Measurements from ENCODE around the gene ST8SIA5. TPM values are rescaled to one million over a fixed set of nuclear protein-coding genes. Genes with fewer than 3 reads are reported as not detected.

The ST8SIA5 gene
- polyA plus RNA-seq, 2 donors, result 0.02 to 0.06 TPM

DNA sequence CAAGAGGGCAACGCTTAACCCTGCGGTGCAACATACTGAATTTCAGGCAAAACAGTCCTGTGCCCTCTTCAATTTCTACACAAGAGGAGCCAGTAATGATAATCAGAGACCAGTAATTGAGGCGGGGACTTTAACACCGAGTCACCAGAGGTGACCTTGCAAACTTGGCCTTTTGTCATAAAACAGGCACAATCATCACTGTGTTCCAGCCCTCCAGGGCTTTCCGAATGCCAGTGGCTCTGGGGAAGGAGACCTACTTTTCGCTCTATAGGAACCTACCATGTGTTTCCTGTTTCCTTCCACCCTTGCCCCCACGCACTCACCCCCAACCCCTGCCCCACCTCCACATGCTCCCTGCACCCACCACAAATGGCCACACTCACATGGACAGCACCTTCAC is 52.7 kb downstream of the ST8SIA5 start:
- Histone ChIP-seq H3K4me3 (ENCODE audit: low read depth in 1 of 2, low read length in 2 of 2) (no peak overlapping the region), H3K27me3 (ENCODE audit: control insufficient read depth in 1 of 2, insufficient read depth in 2 of 2, low read length in 2 of 2) (no peaks in the 10 kb centered on the region), H3K27ac (ENCODE audit: low read depth in 2 of 2, low read length in 1 of 2) (no peak overlapping the region), H3K9me3 (ENCODE audit: control insufficient read depth in 2 of 2, insufficient read depth in 1 of 2, low read depth in 1 of 2, low read length in 1 of 2) (no peaks in the 10 kb centered on the region), H3K36me3 (ENCODE audit: control insufficient read depth in 2 of 2, insufficient read depth in 2 of 2, low read length in 1 of 2) (no peaks in the 10 kb centered on the region), H3K4me1 (ENCODE audit: control insufficient read depth in 2 of 2, insufficient read depth in 2 of 2, low read length in 1 of 2) (no peaks in the 10 kb centered on the region)
- WGBS, 2 donors, result 74 to 76% methylated on average over 7 of the region's 7 CpGs

- no peaks in the 10 kb centered on the region for H3K36me3 ChIP-seq (ENCODE audit: control insufficient read depth in 2 of 2, insufficient read depth in 2 of 2, low read length in 1 of 2)
- no peak overlapping the region for H3K4me3 ChIP-seq (ENCODE audit: low read depth in 1 of 2, low read length in 2 of 2)
- H3K27ac ChIP-seq (ENCODE audit: low read depth in 2 of 2, low read length in 1 of 2), result no peak overlapping the region
- no peaks in the 10 kb centered on the region for H3K9me3 ChIP-seq (ENCODE audit: control insufficient read depth in 2 of 2, insufficient read depth in 1 of 2, low read depth in 1 of 2, low read length in 1 of 2)
- H3K27me3 ChIP-seq (ENCODE audit: control insufficient read depth in 1 of 2, insufficient read depth in 2 of 2, low read length in 2 of 2), result no peaks in the 10 kb centered on the region
- no peaks in the 10 kb centered on the region for H3K4me1 ChIP-seq (ENCODE audit: control insufficient read depth in 2 of 2, insufficient read depth in 2 of 2, low read length in 1 of 2)
- WGBS, 2 donors, result 87 to 88% methylated on average over 6 of the region's 6 CpGs
Observed at GRCh38 chr18:46702471-46702870, 54.4 kb downstream of the ST8SIA5 start.

GRCh38 chr18:46700066-46700824 is 56.6 kb downstream of the ST8SIA5 start:
- Histone ChIP-seq H3K36me3 (ENCODE audit: control insufficient read depth in 2 of 2, insufficient read depth in 2 of 2, low read length in 1 of 2) (no peaks in the 10 kb centered on the region), H3K4me3 (ENCODE audit: low read depth in 1 of 2, low read length in 2 of 2) (no peak overlapping the region), H3K27me3 (ENCODE audit: control insufficient read depth in 1 of 2, insufficient read depth in 2 of 2, low read length in 2 of 2) (no peaks in the 10 kb centered on the region), H3K27ac (ENCODE audit: low read depth in 2 of 2, low read length in 1 of 2) (no peak overlapping the region), H3K9me3 (ENCODE audit: control insufficient read depth in 2 of 2, insufficient read depth in 1 of 2, low read depth in 1 of 2, low read length in 1 of 2) (no peaks in the 10 kb centered on the region), H3K4me1 (ENCODE audit: control insufficient read depth in 2 of 2, insufficient read depth in 2 of 2, low read length in 1 of 2) (no peaks in the 10 kb centered on the region)
- 66 to 67% methylated on average over 5 of the region's 5 CpGs for WGBS, 2 donors

- no peak overlapping the region for H3K27ac ChIP-seq (ENCODE audit: low read depth in 2 of 2, low read length in 1 of 2)
- no peaks in the 10 kb centered on the region for H3K9me3 ChIP-seq (ENCODE audit: control insufficient read depth in 2 of 2, insufficient read depth in 1 of 2, low read depth in 1 of 2, low read length in 1 of 2)
- H3K4me1 ChIP-seq (ENCODE audit: control insufficient read depth in 2 of 2, insufficient read depth in 2 of 2, low read length in 1 of 2), result no peaks in the 10 kb centered on the region
- no peak overlapping the region for H3K4me3 ChIP-seq (ENCODE audit: low read depth in 1 of 2, low read length in 2 of 2)
- H3K27me3 ChIP-seq (ENCODE audit: control insufficient read depth in 1 of 2, insufficient read depth in 2 of 2, low read length in 2 of 2), result no peaks in the 10 kb centered on the region
- no peaks in the 10 kb centered on the region for H3K36me3 ChIP-seq (ENCODE audit: control insufficient read depth in 2 of 2, insufficient read depth in 2 of 2, low read length in 1 of 2)
Observed at GRCh38 chr18:46696702-46697101, 60.2 kb downstream of the ST8SIA5 start.

- Histone ChIP-seq H3K4me1 (ENCODE audit: control insufficient read depth in 2 of 2, insufficient read depth in 2 of 2, low read length in 1 of 2) (no peaks in the 10 kb centered on the region), H3K27me3 (ENCODE audit: control insufficient read depth in 1 of 2, insufficient read depth in 2 of 2, low read length in 2 of 2) (no peaks in the 10 kb centered on the region), H3K36me3 (ENCODE audit: control insufficient read depth in 2 of 2, insufficient read depth in 2 of 2, low read length in 1 of 2) (no peaks in the 10 kb centered on the region), H3K27ac (ENCODE audit: low read depth in 2 of 2, low read length in 1 of 2) (no peak overlapping the region), H3K4me3 (ENCODE audit: low read depth in 1 of 2, low read length in 2 of 2) (no peak overlapping the region), H3K9me3 (ENCODE audit: control insufficient read depth in 2 of 2, insufficient read depth in 1 of 2, low read depth in 1 of 2, low read length in 1 of 2) (no peaks in the 10 kb centered on the region)
- 58 to 76% methylated on average over 3 of the region's 3 CpGs for WGBS, 2 donors
Observed at GRCh38 chr18:46696268-46696667, 60.6 kb downstream of the ST8SIA5 start.

- no peaks in the 10 kb centered on the region for H3K9me3 ChIP-seq (ENCODE audit: control insufficient read depth in 2 of 2, insufficient read depth in 1 of 2, low read depth in 1 of 2, low read length in 1 of 2)
- no peaks in the 10 kb centered on the region for H3K36me3 ChIP-seq (ENCODE audit: control insufficient read depth in 2 of 2, insufficient read depth in 2 of 2, low read length in 1 of 2)
- H3K27ac ChIP-seq (ENCODE audit: low read depth in 2 of 2, low read length in 1 of 2), result no peak overlapping the region
- WGBS, 2 donors, result 78 to 80% methylated on average over 2 of the region's 2 CpGs
- H3K4me3 ChIP-seq (ENCODE audit: low read depth in 1 of 2, low read length in 2 of 2), result no peak overlapping the region
- H3K27me3 ChIP-seq (ENCODE audit: control insufficient read depth in 1 of 2, insufficient read depth in 2 of 2, low read length in 2 of 2), result no peaks in the 10 kb centered on the region
- H3K4me1 ChIP-seq (ENCODE audit: control insufficient read depth in 2 of 2, insufficient read depth in 2 of 2, low read length in 1 of 2), result no peaks in the 10 kb centered on the region
Observed at GRCh38 chr18:46693996-46694395, 62.9 kb downstream of the ST8SIA5 start.

DNA sequence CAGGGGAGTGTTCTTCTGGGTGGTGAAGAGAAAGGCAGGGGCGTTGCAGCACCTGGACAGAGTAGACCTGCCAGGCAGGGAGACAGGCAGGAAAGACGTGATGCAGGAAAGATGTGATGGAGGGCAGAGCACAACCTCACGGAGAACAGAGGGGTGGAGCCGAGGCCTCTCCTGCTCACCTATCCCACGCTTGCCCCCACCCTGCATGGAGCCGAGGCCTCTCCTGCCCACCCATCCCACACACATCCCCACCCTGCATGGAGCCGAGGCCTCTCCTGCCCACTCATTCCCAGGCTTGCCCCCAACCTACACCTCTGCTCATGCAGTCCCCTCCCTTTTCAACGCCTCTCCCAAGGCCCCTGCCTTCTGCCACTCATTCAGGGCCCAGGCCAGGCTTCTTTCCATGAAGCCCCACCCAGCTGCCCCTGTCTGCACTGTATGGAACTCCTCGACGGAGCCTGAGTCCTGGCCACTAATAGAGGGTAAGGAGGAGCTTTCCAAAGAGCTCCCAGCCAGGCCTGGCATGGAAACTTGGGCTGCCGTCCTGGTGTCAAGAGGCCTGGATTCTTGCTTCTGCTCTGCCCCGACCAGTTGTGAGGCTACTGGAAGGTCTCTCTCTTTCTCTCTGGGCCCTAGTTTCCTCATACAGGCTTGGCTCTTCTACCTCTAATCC is 67.9 kb downstream of the ST8SIA5 start:
- WGBS, 2 donors, result 75 to 79% methylated on average over 11 to 12 of the region's 12 CpGs
- Histone ChIP-seq H3K27me3 (ENCODE audit: control insufficient read depth in 1 of 2, insufficient read depth in 2 of 2, low read length in 2 of 2) (no peaks in the 10 kb centered on the region), H3K36me3 (ENCODE audit: control insufficient read depth in 2 of 2, insufficient read depth in 2 of 2, low read length in 1 of 2) (no peaks in the 10 kb centered on the region), H3K9me3 (ENCODE audit: control insufficient read depth in 2 of 2, insufficient read depth in 1 of 2, low read depth in 1 of 2, low read length in 1 of 2) (no peaks in the 10 kb centered on the region), H3K27ac (ENCODE audit: low read depth in 2 of 2, low read length in 1 of 2) (no peak overlapping the region), H3K4me3 (ENCODE audit: low read depth in 1 of 2, low read length in 2 of 2) (no peak overlapping the region), H3K4me1 (ENCODE audit: control insufficient read depth in 2 of 2, insufficient read depth in 2 of 2, low read length in 1 of 2) (no peaks in the 10 kb centered on the region)

- Histone ChIP-seq H3K27me3 (ENCODE audit: control insufficient read depth in 1 of 2, insufficient read depth in 2 of 2, low read length in 2 of 2) (no peaks in the 10 kb centered on the region), H3K36me3 (ENCODE audit: control insufficient read depth in 2 of 2, insufficient read depth in 2 of 2, low read length in 1 of 2) (no peaks in the 10 kb centered on the region), H3K9me3 (ENCODE audit: control insufficient read depth in 2 of 2, insufficient read depth in 1 of 2, low read depth in 1 of 2, low read length in 1 of 2) (no peaks in the 10 kb centered on the region), H3K4me1 (ENCODE audit: control insufficient read depth in 2 of 2, insufficient read depth in 2 of 2, low read length in 1 of 2) (no peaks in the 10 kb centered on the region), H3K27ac (ENCODE audit: low read depth in 2 of 2, low read length in 1 of 2) (no peak overlapping the region), H3K4me3 (ENCODE audit: low read depth in 1 of 2, low read length in 2 of 2) (no peak overlapping the region)
- WGBS, 2 donors, result 86 to 88% methylated on average over 9 of the region's 9 CpGs
Observed at GRCh38 chr18:46686186-46686585, 70.7 kb downstream of the ST8SIA5 start.

DNA sequence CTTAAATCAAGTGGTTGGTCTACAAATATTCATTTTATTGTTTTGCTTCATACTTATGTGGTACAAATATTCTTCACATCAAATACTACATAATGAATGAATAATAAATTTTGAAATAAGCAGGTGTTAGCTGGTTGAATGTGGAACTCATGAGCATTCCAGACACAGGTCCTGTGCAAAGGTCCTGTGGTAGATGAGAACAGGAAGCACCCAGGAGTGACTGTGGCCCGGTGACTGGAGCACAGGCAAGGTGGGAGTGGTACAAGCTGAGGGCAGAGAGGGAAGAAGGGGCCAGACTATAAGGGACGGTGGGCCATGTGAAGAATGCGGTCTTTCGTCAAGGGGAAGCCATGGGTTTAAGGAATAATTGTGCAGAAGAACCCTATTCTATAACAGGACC is 73.6 kb downstream of the ST8SIA5 start:
- 91 to 92% methylated on average over 4 of the region's 4 CpGs for WGBS, 2 donors
- Histone ChIP-seq H3K36me3 (ENCODE audit: control insufficient read depth in 2 of 2, insufficient read depth in 2 of 2, low read length in 1 of 2) (no peaks in the 10 kb centered on the region), H3K27ac (ENCODE audit: low read depth in 2 of 2, low read length in 1 of 2) (no peak overlapping the region), H3K27me3 (ENCODE audit: control insufficient read depth in 1 of 2, insufficient read depth in 2 of 2, low read length in 2 of 2) (no peaks in the 10 kb centered on the region), H3K4me1 (ENCODE audit: control insufficient read depth in 2 of 2, insufficient read depth in 2 of 2, low read length in 1 of 2) (no peaks in the 10 kb centered on the region), H3K9me3 (ENCODE audit: control insufficient read depth in 2 of 2, insufficient read depth in 1 of 2, low read depth in 1 of 2, low read length in 1 of 2) (no peaks in the 10 kb centered on the region), H3K4me3 (ENCODE audit: low read depth in 1 of 2, low read length in 2 of 2) (no peak overlapping the region)

All from esophagus (tissue), 2 donors.